CD14-positive monocyte (primary cell): Measurements from ENCODE around the gene UST. TPM values are rescaled to one million over a fixed set of nuclear protein-coding genes. Genes with fewer than 3 reads are reported as not detected.

ENCODE experiments used
- DNase-seq, 3 donors: peaks; one replicate each; pipeline ENCODE4 v3.0.0-alpha.2; 2011 to 2022
- H2AFZ ChIP-seq: 2 replicates; pipeline ENCODE4 v1.6.0; 2012; ENCODE audit warnings: mild to moderate bottlenecking, low read depth, low read length, inconsistent platforms; ENCODE audit not compliant: insufficient read depth, poor library complexity, severe bottlenecking
- H3K27ac ChIP-seq, 2 donors: 1 replicate in 1 of 2; 2 replicates in 1 of 2; pipeline ENCODE4 v1.5.1; 2012 to 2013; ENCODE audit warnings: low read length in 2 of 2, control low read depth in 1 of 2, inconsistent platforms in 1 of 2, low read depth in 1 of 2, mild to moderate bottlenecking in 1 of 2
- H3K27me3 ChIP-seq, 2 donors: one replicate each; pipeline versions ENCODE4 v1.6.0 to v1.6.1; 2011 to 2013; ENCODE audit warnings: low read length in 2 of 2; ENCODE audit not compliant: control insufficient read depth in 2 of 2, insufficient read depth in 2 of 2
- H3K36me3 ChIP-seq, 2 donors: replicated peaks in 1 of 2; 1 replicate in 1 of 2; 2 replicates in 1 of 2; pipeline versions ENCODE4 v1.5.1 to v1.6.1; 2012 to 2013; ENCODE audit warnings: low read length in 2 of 2, control low read depth in 1 of 2, inconsistent platforms in 1 of 2, mild to moderate bottlenecking in 1 of 2; ENCODE audit not compliant: insufficient read depth in 2 of 2, control insufficient read depth in 1 of 2
- H3K4me1 ChIP-seq, 2 donors: 1 replicate in 1 of 2; 2 replicates in 1 of 2; pipeline versions ENCODE4 v1.5.1 to v1.6.1; 2012 to 2013; ENCODE audit warnings: low read length in 2 of 2, control low read depth in 1 of 2, inconsistent platforms in 1 of 2, mild to moderate bottlenecking in 1 of 2, moderate library complexity in 1 of 2; ENCODE audit not compliant: insufficient read depth in 2 of 2, control insufficient read depth in 1 of 2
- H3K4me2 ChIP-seq: replicated peaks from 2 replicates; pipeline ENCODE3; 2012; ENCODE audit warnings: low read length, moderate library complexity, mild to moderate bottlenecking; ENCODE audit not compliant: poor library complexity, severe bottlenecking; ENCODE audit errors: extremely low read depth
- H3K4me3 ChIP-seq, 3 experiments: fragments of 200-600 bp in 1 of 3; sonication (generic) in 1 of 3; replicated peaks in 1 of 3; 1 replicate in 2 of 3; 2 replicates in 1 of 3; pipeline ENCODE4 v1.5.1; 2011 to 2013; ENCODE audit warnings: low read length in 3 of 3, mild to moderate bottlenecking in 3 of 3, control low read depth in 2 of 3, low read depth in 2 of 3, inconsistent platforms in 1 of 3, moderate library complexity in 1 of 3
- H3K79me2 ChIP-seq: 2 replicates; pipeline ENCODE4 v1.6.0; 2012; ENCODE audit warnings: mild to moderate bottlenecking, control low read depth, inconsistent platforms, low read length, moderate library complexity; ENCODE audit not compliant: insufficient read depth
- H3K9ac ChIP-seq: 2 replicates; pipeline ENCODE4 v1.6.0; 2017; ENCODE audit warnings: low read length, mild to moderate bottlenecking; ENCODE audit not compliant: insufficient read depth, poor library complexity, severe bottlenecking
- H3K9me3 ChIP-seq, 2 donors: replicated peaks in 1 of 2; 1 replicate in 1 of 2; 2 replicates in 1 of 2; pipeline versions ENCODE4 v1.5.1 to v1.6.1; 2012 to 2013; ENCODE audit warnings: low read length in 2 of 2, control low read depth in 1 of 2; ENCODE audit not compliant: control insufficient read depth in 1 of 2, insufficient read depth in 1 of 2
- H4K20me1 ChIP-seq: 2 replicates; pipeline ENCODE4 v1.6.0; 2012; ENCODE audit warnings: mild to moderate bottlenecking, low read length, control low read depth, moderate library complexity; ENCODE audit not compliant: insufficient read depth
- H3K27ac Mint-ChIP-seq, 7 donors: one replicate each; pipeline ENCODE4 v1.8.0; 2020; ENCODE audit warnings: mild to moderate bottlenecking in 7 of 7, mixed read lengths in 7 of 7, moderate library complexity in 6 of 7, inconsistent platforms in 2 of 7
- H3K27me3 Mint-ChIP-seq, 3 donors: one replicate each; pipeline ENCODE4 v1.8.0; 2021 to 2022; ENCODE audit warnings: low read depth in 3 of 3, mild to moderate bottlenecking in 3 of 3, mixed read lengths in 3 of 3, moderate library complexity in 3 of 3, inconsistent platforms in 1 of 3
- H3K36me3 Mint-ChIP-seq, 2 donors: one replicate each; pipeline ENCODE4 v1.8.0; 2020; ENCODE audit warnings: mixed read lengths in 2 of 2, inconsistent platforms in 1 of 2, mild to moderate bottlenecking in 1 of 2
- H3K4me1 Mint-ChIP-seq: one replicate; pipeline ENCODE4 v1.8.0; 2020; ENCODE audit warnings: mild to moderate bottlenecking, mixed read lengths
- H3K4me3 Mint-ChIP-seq, 2 donors: one replicate each; pipeline ENCODE4 v1.8.0; 2020; ENCODE audit warnings: mild to moderate bottlenecking in 2 of 2, mixed read lengths in 2 of 2, moderate library complexity in 1 of 2
- H3K9me3 Mint-ChIP-seq, 7 donors: one replicate each; pipeline ENCODE4 v1.8.0; 2020 to 2022; ENCODE audit warnings: mixed read lengths in 7 of 7, mild to moderate bottlenecking in 6 of 7, moderate library complexity in 6 of 7, inconsistent platforms in 2 of 7
- CTCF ChIP-seq: fragments of 200-600 bp; IDR thresholded peaks from one replicate; pipeline ENCODE4 v1.8.0; 2022; ENCODE audit warnings: antibody characterized with exemption, mild to moderate bottlenecking
- WGBS: methylation state at CpG from one replicate; pipeline ENCODE4 v1.1.5; 2013; ENCODE audit warnings: missing lambda C conversion rate; ENCODE audit not compliant: insufficient coverage; 5-methylcytosine and 5-hydroxymethylcytosine counted together
- intact Hi-C, 2 donors: fragments of 100-400 bp; cut with micrococcal nuclease; formaldehyde crosslinking; loops; one replicate each; pipeline versions ENCODE4 v1.15.0 to v1.15.1; 2023
- polyA plus RNA-seq, 3 donors: library from polyadenylated mRNA; depleted of rRNA in 1 of 3; unstranded in 2 of 3; stranded (reverse) in 1 of 3; fragments of 300-500 nt in 2 of 3; fragments of >200 nt in 1 of 3; fragmentation: Illumina TruSeq in 2 of 3; gene quantifications; 1 replicate in 2 of 3; 2 replicates in 1 of 3; pipeline ENCODE4 v1.2.3, GENCODE V29; 2012 to 2021

UST gene
- polyA plus RNA-seq, 3 donors: 0.33 to 0.53 (median 0.48) TPM

DNA sequence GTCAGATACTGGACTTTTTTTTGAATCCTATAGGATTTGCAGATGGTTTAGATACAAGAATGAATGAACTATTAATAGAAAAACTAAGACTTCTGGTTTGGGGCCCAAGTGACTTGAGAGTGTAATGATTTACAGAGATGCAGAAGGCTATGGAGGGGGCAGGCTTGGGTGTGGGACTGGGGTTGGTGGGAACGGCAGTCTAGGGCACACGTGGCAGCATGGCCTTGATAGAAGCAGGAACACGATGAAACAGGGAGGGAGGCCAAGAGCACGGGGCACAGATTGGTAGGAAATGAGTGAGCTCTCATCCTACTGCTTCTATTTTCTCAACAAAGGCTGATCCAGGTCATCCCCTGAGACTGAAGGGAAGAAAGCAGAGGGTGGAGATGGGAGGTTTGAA, 3.4 kb upstream of the UST start:
- Histone ChIP-seq H3K36me3 (no peaks in the 10 kb centered on the region), H3K9ac (no peak overlapping the region), H4K20me1 (no peaks in the 10 kb centered on the region), H3K27ac (no peak overlapping the region), H3K79me2 (no peaks in the 10 kb centered on the region), H3K4me1 (peaks cover 21 to 22% of the 10 kb centered on the region in 2 donors), H2AFZ (no peak overlapping the region), H3K9me3 (no peaks in the 10 kb centered on the region), H3K4me2 (no peak overlapping the region), H3K4me3 (no peak overlapping the region), H3K27me3 (peaks cover 19 to 39% of the 10 kb centered on the region in 2 donors)
- no peak for DNase-seq
- TF ChIP-seq CTCF: no peak
- Mint-ChIP-seq H3K9me3 (peaks cover 0 to 4% (median 2%) of the 10 kb centered on the region in 7 donors), H3K36me3 (peaks cover 2 to 4% of the 10 kb centered on the region in 2 donors), H3K27me3 (peaks cover 45 to 54% (median 53%) of the 10 kb centered on the region in 3 donors), H3K27ac (no peak overlapping the region), H3K4me3 (peak overlapping the region in 1 of 2 donors; percentile 59), H3K4me1 (peaks cover 24% of the 10 kb centered on the region)
- intact Hi-C loops: loop anchor here in 1 of 2 donors (10.0 kb wide), 1 partner anchor 179 kb away; no protein-coding TSS in a partner anchor
- no CpG with 5 or more reads among the region's 4 CpGs for WGBS

- Mint-ChIP-seq H3K9me3 (peaks cover 0 to 7% (median 4%) of the 10 kb centered on the region in 7 donors), H3K27ac (peak overlapping the region in 1 of 7 donors; percentile 55), H3K4me1 (peaks cover 20% of the 10 kb centered on the region), H3K36me3 (peaks cover 4 to 6% of the 10 kb centered on the region in 2 donors), H3K27me3 (peaks cover 61 to 74% (median 61%) of the 10 kb centered on the region in 3 donors), H3K4me3 (peak overlapping the region; percentile 92 to 96)
- Histone ChIP-seq H3K4me1 (peaks cover 24% of the 10 kb centered on the region in 2 donors), H3K36me3 (no peaks in the 10 kb centered on the region), H3K9me3 (no peaks in the 10 kb centered on the region), H3K79me2 (no peaks in the 10 kb centered on the region), H4K20me1 (no peaks in the 10 kb centered on the region), H3K27me3 (peaks cover 37 to 61% of the 10 kb centered on the region in 2 donors), H3K4me3 (peak overlapping the region; percentile 44 to 87 (median 71)), H2AFZ (peak overlapping the region; percentile 83), H3K27ac (no peak overlapping the region), H3K4me2 (peak overlapping the region; percentile 96), H3K9ac (no peak overlapping the region)
- TF ChIP-seq CTCF: no peak
- DNase-seq: no peak
- WGBS: 8% methylated on average over 3 of the region's 6 CpGs
- intact Hi-C loops: loop anchor here in 1 of 2 donors (1.0 to 10.0 kb wide), 3 partner anchors 9 to 201 kb away; no protein-coding TSS in a partner anchor
Observed at GRCh38 chr6:148745926-148746325, 904 bp upstream of the UST start.
